Measurements from ENCODE around the gene GRID2IP. TPM values are rescaled to one million over a fixed set of nuclear protein-coding genes. Genes with fewer than 3 reads are reported as not detected.

The GRID2IP gene
- total RNA-seq, 5 donors from 2014 or later (not counting 1 experiment from before 2014, with no cell fraction given): 0.30 to 1.5 (median 0.90) TPM

- ChIA-PET CTCF (no interaction called here), POLR2A (no interaction called here)
- Histone ChIP-seq H3K27me3 (replicated peaks in 1 of 2; ENCODE audit: control insufficient read depth in 2 of 2, extremely low read depth in 1 of 2, insufficient read depth in 2 of 2, low read length in 1 of 2) (peaks cover 0 to under 1% of the 10 kb centered on the region in 2 experiments), H3K27ac (ENCODE audit: low read length) (no peak overlapping the region), H3K4me3 (ENCODE audit: control insufficient read depth in 1 of 2, extremely low read depth in 1 of 2, low read length in 1 of 2) (no peak overlapping the region), H3K4me1 (ENCODE audit: control insufficient read depth in 1 of 2, extremely low read depth in 1 of 2, insufficient read depth in 2 of 2, low read length in 2 of 2) (peaks cover 2 to 16% of the 10 kb centered on the region in 2 experiments), H3K36me3 (ENCODE audit: control insufficient read depth in 2 of 2, extremely low read depth in 1 of 2, insufficient read depth in 1 of 2, low read length in 1 of 2) (no peaks in the 10 kb centered on the region), H3K9me3 (no peaks in the 10 kb centered on the region)
- DNase-seq (no peak), ATAC-seq (replicated peaks in 1 of 4) (no peak)
- Mint-ChIP-seq H3K4me3 (no peak overlapping the region), H3K4me1 (peaks cover 0 to 3% (median 0%) of the 10 kb centered on the region in 3 donors), H3K9me3 (no peaks in the 10 kb centered on the region), H3K27me3 (no peaks in the 10 kb centered on the region), H3K27ac (no peak overlapping the region), H3K36me3 (no peaks in the 10 kb centered on the region)
- 80% methylated on average over 1 of the region's 1 CpG for WGBS (ENCODE audit: insufficient coverage)
Measured at GRCh38 chr7:6500691-6501090, 50.6 kb downstream of the GRID2IP start.

GRCh38 chr7:6497994-6498393 lies 53.3 kb downstream of the GRID2IP start:
- Histone ChIP-seq H3K4me3 (ENCODE audit: control insufficient read depth in 1 of 2, extremely low read depth in 1 of 2, low read length in 1 of 2) (no peak overlapping the region), H3K36me3 (ENCODE audit: control insufficient read depth in 2 of 2, extremely low read depth in 1 of 2, insufficient read depth in 1 of 2, low read length in 1 of 2) (no peaks in the 10 kb centered on the region), H3K4me1 (ENCODE audit: control insufficient read depth in 1 of 2, extremely low read depth in 1 of 2, insufficient read depth in 2 of 2, low read length in 2 of 2) (peaks cover 0 to 4% of the 10 kb centered on the region in 2 experiments), H3K27me3 (replicated peaks in 1 of 2; ENCODE audit: control insufficient read depth in 2 of 2, extremely low read depth in 1 of 2, insufficient read depth in 2 of 2, low read length in 1 of 2) (no peaks in the 10 kb centered on the region), H3K27ac (ENCODE audit: low read length) (no peak overlapping the region), H3K9me3 (no peaks in the 10 kb centered on the region)
- CTCF ChIA-PET: no interaction called here
- H3K36me3 Mint-ChIP-seq: no peaks in the 10 kb centered on the region
- H3K27me3 Mint-ChIP-seq: no peaks in the 10 kb centered on the region
- ATAC-seq (replicated peaks in 1 of 4): no peak
- POLR2A ChIA-PET: no interaction called here
- H3K4me1 Mint-ChIP-seq: no peaks in the 10 kb centered on the region
- WGBS (ENCODE audit: insufficient coverage): over 99% methylated on average over 10 of the region's 14 CpGs
- no peak overlapping the region for H3K27ac Mint-ChIP-seq
- DNase-seq: no peak
- H3K9me3 Mint-ChIP-seq: no peaks in the 10 kb centered on the region
- no peak overlapping the region for H3K4me3 Mint-ChIP-seq

- Histone ChIP-seq H3K36me3 (ENCODE audit: control insufficient read depth in 2 of 2, extremely low read depth in 1 of 2, insufficient read depth in 1 of 2, low read length in 1 of 2) (no peaks in the 10 kb centered on the region), H3K27me3 (replicated peaks in 1 of 2; ENCODE audit: control insufficient read depth in 2 of 2, extremely low read depth in 1 of 2, insufficient read depth in 2 of 2, low read length in 1 of 2) (no peaks in the 10 kb centered on the region), H3K4me1 (ENCODE audit: control insufficient read depth in 1 of 2, extremely low read depth in 1 of 2, insufficient read depth in 2 of 2, low read length in 2 of 2) (no peaks in the 10 kb centered on the region), H3K27ac (ENCODE audit: low read length) (no peak overlapping the region), H3K9me3 (no peaks in the 10 kb centered on the region), H3K4me3 (ENCODE audit: control insufficient read depth in 1 of 2, extremely low read depth in 1 of 2, low read length in 1 of 2) (no peak overlapping the region)
- DNase-seq (no peak), ATAC-seq (replicated peaks in 1 of 4) (no peak)
- no peak overlapping the region for H3K27ac Mint-ChIP-seq
- ChIA-PET POLR2A (no interaction called here), CTCF (no interaction called here)
- no peaks in the 10 kb centered on the region for H3K4me1 Mint-ChIP-seq
- no peaks in the 10 kb centered on the region for H3K9me3 Mint-ChIP-seq
- H3K27me3 Mint-ChIP-seq: no peaks in the 10 kb centered on the region
- H3K36me3 Mint-ChIP-seq: no peaks in the 10 kb centered on the region
- WGBS (ENCODE audit: insufficient coverage): 97% methylated on average over 10 of the region's 14 CpGs
- H3K4me3 Mint-ChIP-seq: no peak overlapping the region
Measured at GRCh38 chr7:6497637-6497905, 53.7 kb downstream of the GRID2IP start.

GRCh38 chr7:6496842-6497636 lies 54.2 kb downstream of the GRID2IP start:
- Histone ChIP-seq H3K4me3 (ENCODE audit: control insufficient read depth in 1 of 2, extremely low read depth in 1 of 2, low read length in 1 of 2) (no peak overlapping the region), H3K9me3 (no peaks in the 10 kb centered on the region), H3K36me3 (ENCODE audit: control insufficient read depth in 2 of 2, extremely low read depth in 1 of 2, insufficient read depth in 1 of 2, low read length in 1 of 2) (no peaks in the 10 kb centered on the region), H3K27me3 (replicated peaks in 1 of 2; ENCODE audit: control insufficient read depth in 2 of 2, extremely low read depth in 1 of 2, insufficient read depth in 2 of 2, low read length in 1 of 2) (no peaks in the 10 kb centered on the region), H3K4me1 (ENCODE audit: control insufficient read depth in 1 of 2, extremely low read depth in 1 of 2, insufficient read depth in 2 of 2, low read length in 2 of 2) (no peaks in the 10 kb centered on the region), H3K27ac (ENCODE audit: low read length) (no peak overlapping the region)
- ChIA-PET POLR2A (no interaction called here), CTCF (no interaction called here)
- Mint-ChIP-seq H3K4me1 (no peaks in the 10 kb centered on the region), H3K27ac (no peak overlapping the region), H3K36me3 (no peaks in the 10 kb centered on the region), H3K27me3 (no peaks in the 10 kb centered on the region), H3K4me3 (no peak overlapping the region), H3K9me3 (no peaks in the 10 kb centered on the region)
- no peak for ATAC-seq (replicated peaks in 1 of 4)
- 86% methylated on average over 19 of the region's 19 CpGs for WGBS (ENCODE audit: insufficient coverage)
- no peak for DNase-seq

- no peaks in the 10 kb centered on the region for H3K9me3 ChIP-seq
- WGBS (ENCODE audit: insufficient coverage): 79% methylated on average over 2 of the region's 6 CpGs
- DNase-seq (no peak), ATAC-seq (replicated peaks in 1 of 4) (no peak)
- H3K27ac ChIP-seq (ENCODE audit: low read length): no peak overlapping the region
- CTCF ChIA-PET: no interaction called here
- no peaks in the 10 kb centered on the region for H3K36me3 ChIP-seq (ENCODE audit: control insufficient read depth in 2 of 2, extremely low read depth in 1 of 2, insufficient read depth in 1 of 2, low read length in 1 of 2)
- Mint-ChIP-seq H3K9me3 (no peaks in the 10 kb centered on the region), H3K27ac (no peak overlapping the region), H3K4me3 (no peak overlapping the region), H3K4me1 (no peaks in the 10 kb centered on the region), H3K36me3 (no peaks in the 10 kb centered on the region), H3K27me3 (peaks cover 0 to 5% of the 10 kb centered on the region in 2 donors)
- POLR2A ChIA-PET: interaction anchor here in 1 of 2 donors (0.5 kb wide), 1 partner anchor 10 kb away, joined by 3 read pairs; no protein-coding TSS in a partner anchor
- no peaks in the 10 kb centered on the region for H3K4me1 ChIP-seq (ENCODE audit: control insufficient read depth in 1 of 2, extremely low read depth in 1 of 2, insufficient read depth in 2 of 2, low read length in 2 of 2)
- H3K4me3 ChIP-seq (ENCODE audit: control insufficient read depth in 1 of 2, extremely low read depth in 1 of 2, low read length in 1 of 2): no peak overlapping the region
- H3K27me3 ChIP-seq (replicated peaks in 1 of 2; ENCODE audit: control insufficient read depth in 2 of 2, extremely low read depth in 1 of 2, insufficient read depth in 2 of 2, low read length in 1 of 2): peaks cover 0 to 5% of the 10 kb centered on the region in 2 experiments
Measured at GRCh38 chr7:6495597-6496262, 55.5 kb downstream of the GRID2IP start.

- CTCF ChIA-PET: no interaction called here
Measured at GRCh38 chr7:6494365-6494764, 56.9 kb downstream of the GRID2IP start.

More at GRCh38 chr7:6494365-6494764, 56.9 kb downstream of the GRID2IP start:
- WGBS (ENCODE audit: insufficient coverage): no CpG with 5 or more reads among the region's 2 CpGs
- H3K36me3 Mint-ChIP-seq: no peaks in the 10 kb centered on the region
- H3K4me3 Mint-ChIP-seq: no peak overlapping the region
- H3K4me1 Mint-ChIP-seq: no peaks in the 10 kb centered on the region
- no peak overlapping the region for H3K27ac Mint-ChIP-seq
- DNase-seq (no peak), ATAC-seq (replicated peaks in 1 of 4) (no peak)
- H3K27me3 Mint-ChIP-seq: peaks cover 0 to 5% of the 10 kb centered on the region in 2 donors
- POLR2A ChIA-PET: interaction anchor here in 1 of 2 donors (0.7 kb wide), 1 partner anchor 11 kb away, joined by 4 read pairs; no protein-coding TSS in a partner anchor
- H3K9me3 ChIP-seq: no peaks in the 10 kb centered on the region
- H3K27me3 ChIP-seq (replicated peaks in 1 of 2; ENCODE audit: control insufficient read depth in 2 of 2, extremely low read depth in 1 of 2, insufficient read depth in 2 of 2, low read length in 1 of 2): peaks cover 0 to 7% of the 10 kb centered on the region in 2 experiments
- no peaks in the 10 kb centered on the region for H3K4me1 ChIP-seq (ENCODE audit: control insufficient read depth in 1 of 2, extremely low read depth in 1 of 2, insufficient read depth in 2 of 2, low read length in 2 of 2)
- H3K36me3 ChIP-seq (ENCODE audit: control insufficient read depth in 2 of 2, extremely low read depth in 1 of 2, insufficient read depth in 1 of 2, low read length in 1 of 2): no peaks in the 10 kb centered on the region
- H3K27ac ChIP-seq (ENCODE audit: low read length): no peak overlapping the region
- no peak overlapping the region for H3K4me3 ChIP-seq (ENCODE audit: control insufficient read depth in 1 of 2, extremely low read depth in 1 of 2, low read length in 1 of 2)
- H3K9me3 Mint-ChIP-seq: no peaks in the 10 kb centered on the region

All from T-cell (primary cell).